NCI-H1105 (cell line): ENCODE data around the gene ACAT2.
A peak's percentile ranks its signal among the peaks of the same experiment; 100 is the strongest.
"Not testable (repeated sequence)": the region's sequence is repeated elsewhere in the genome, so short reads cannot be mapped to it uniquely, and the experiment has no call there.

Experiments used
- DNase-seq: peaks from one replicate; lab custom pipeline; 2025; lab: John Stamatoyannopoulos, UW

Gene ACAT2

DNA sequence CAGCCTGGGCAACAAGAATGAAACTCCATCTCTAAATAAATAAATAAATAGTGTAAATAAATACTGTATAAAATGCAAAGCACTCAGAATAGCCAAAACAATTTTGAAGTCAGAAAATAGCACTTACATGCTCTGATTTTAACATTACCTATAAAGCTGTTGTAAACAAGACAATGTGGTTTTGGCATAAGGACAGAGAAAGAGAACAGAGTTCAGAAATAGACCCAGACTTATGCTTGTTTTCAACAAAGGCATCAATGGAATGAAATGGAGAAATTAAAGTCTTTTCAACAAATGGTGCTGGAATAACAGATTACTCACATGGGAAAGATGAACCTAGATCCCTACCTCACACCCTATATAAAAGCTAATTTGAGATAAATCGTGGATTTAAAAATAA, 10.4 kb downstream of the ACAT2 start:
- no peak for DNase-seq

GRCh38 chr6:159777240-159777904, 15.5 kb downstream of the ACAT2 start:
- no peak for DNase-seq

GRCh38 chr6:159778131-159778530, 16.3 kb downstream of the ACAT2 start:
- DNase-seq: no peak

DNA sequence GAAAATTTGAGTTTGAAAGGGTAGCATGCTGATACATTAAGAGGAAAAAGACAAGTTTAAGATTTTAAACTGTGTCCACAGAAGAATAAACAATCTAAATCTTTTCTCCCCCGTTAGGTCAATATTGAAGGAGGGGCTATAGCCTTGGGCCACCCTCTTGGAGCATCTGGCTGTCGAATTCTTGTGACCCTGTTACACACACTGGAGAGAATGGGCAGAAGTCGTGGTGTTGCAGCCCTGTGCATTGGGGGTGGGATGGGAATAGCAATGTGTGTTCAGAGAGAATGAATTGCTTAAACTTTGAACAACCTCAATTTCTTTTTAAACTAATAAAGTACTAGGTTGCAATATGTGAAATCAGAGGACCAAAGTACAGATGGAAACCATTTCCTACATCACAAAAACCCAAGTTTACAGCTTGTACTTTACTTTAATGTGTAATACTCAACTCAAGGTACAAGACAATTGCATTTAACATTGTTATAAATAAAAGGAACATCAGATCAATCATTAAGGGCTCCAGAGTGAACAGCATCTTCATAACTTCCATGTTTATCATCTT, 16.8 kb downstream of the ACAT2 start:
- no peak for DNase-seq

- DNase-seq: no peak
Observed at GRCh38 chr6:159788276-159788675, 26.4 kb downstream of the ACAT2 start.

DNA sequence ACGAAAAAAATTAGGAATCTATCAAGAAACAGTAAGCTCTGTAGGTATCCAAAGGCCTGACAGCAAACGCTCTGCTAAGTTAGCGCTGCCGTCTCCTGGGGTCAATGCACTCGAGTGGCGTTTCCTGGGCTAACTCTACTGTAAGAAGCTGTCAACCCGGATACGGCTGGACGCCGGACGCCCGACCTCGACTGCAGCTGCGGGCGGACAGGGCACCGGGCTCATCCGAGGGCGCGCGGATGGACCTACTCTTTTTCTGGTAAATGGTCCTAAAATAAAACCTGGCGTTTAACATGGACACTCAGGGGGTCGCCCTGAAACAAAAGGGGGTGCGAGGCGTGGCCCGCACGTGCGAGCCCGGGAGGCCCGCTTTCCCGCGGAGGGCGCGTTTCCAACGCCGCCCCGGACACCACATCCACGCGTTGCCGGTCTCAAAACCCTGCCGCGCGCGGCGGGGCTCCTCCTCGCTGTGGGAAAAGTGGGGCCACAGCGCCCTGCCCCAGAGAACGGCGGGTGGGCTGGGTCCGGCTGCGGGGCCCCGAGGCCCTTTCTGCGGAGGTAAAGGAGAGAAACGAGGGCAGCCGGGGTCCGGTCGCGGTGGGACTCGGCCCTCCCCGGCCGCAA, 27.0 kb downstream of the ACAT2 start:
- DNase-seq: no peak

GRCh38 chr6:159789377-159790148, 27.7 kb downstream of the ACAT2 start, which contains the start of gene TCP1:
TCP1 (minus strand) TSS chr6:159789602; CDS start chr6:159789468, 134 bp downstream.
- peak; percentile 100 for DNase-seq

GRCh38 chr6:159790149-159790955, 28.5 kb downstream of the ACAT2 start, which contains the start of gene MRPL18:
MRPL18 (plus strand) TSS chr6:159790467; CDS start chr6:159790588, 121 bp downstream.
- DNase-seq: peak; percentile 100

GRCh38 chr6:159790956-159791598, 29.2 kb downstream of the ACAT2 start:
- DNase-seq: no peak

- DNase-seq: not testable (repeated sequence)
Observed at GRCh38 chr6:159794976-159795375, 33.1 kb downstream of the ACAT2 start.

DNA sequence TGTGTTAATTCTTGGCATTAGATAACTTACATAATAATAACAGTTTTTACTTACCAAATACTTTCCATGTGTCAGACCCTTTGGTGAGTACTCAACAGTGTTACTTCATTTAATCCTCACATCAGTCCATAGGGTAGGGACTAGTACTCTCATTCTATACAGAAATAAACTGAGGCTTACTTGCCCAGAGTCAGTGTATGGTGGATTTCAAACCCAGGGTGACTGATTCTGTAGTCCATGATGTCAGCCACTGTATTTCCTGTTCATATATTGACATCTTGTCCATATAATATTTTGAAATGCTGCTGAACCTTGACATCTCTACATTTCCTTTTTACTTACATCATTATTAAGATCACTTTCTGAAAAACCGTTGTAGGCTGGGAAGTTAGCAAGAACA, 35.7 kb downstream of the ACAT2 start:
- no peak for DNase-seq

- no peak for DNase-seq
Observed at GRCh38 chr6:159800141-159800865, 38.5 kb downstream of the ACAT2 start, which contains the start of gene PNLDC1. PNLDC1 (plus strand) TSS chr6:159800276; CDS start chr6:159800308, 32 bp downstream.

GRCh38 chr6:159801935-159802334, 40.1 kb downstream of the ACAT2 start:
- DNase-seq: no peak

- DNase-seq: no peak
Observed at GRCh38 chr6:159804504-159804903, 42.7 kb downstream of the ACAT2 start.

GRCh38 chr6:159805440-159806020, 43.7 kb downstream of the ACAT2 start:
- no peak for DNase-seq

- DNase-seq: no peak
Observed at GRCh38 chr6:159806021-159806458, 44.2 kb downstream of the ACAT2 start.

- DNase-seq: no peak
Observed at GRCh38 chr6:159807150-159807858, 45.5 kb downstream of the ACAT2 start.

- DNase-seq: no peak
Observed at GRCh38 chr6:159808647-159809046, 46.8 kb downstream of the ACAT2 start.

DNA sequence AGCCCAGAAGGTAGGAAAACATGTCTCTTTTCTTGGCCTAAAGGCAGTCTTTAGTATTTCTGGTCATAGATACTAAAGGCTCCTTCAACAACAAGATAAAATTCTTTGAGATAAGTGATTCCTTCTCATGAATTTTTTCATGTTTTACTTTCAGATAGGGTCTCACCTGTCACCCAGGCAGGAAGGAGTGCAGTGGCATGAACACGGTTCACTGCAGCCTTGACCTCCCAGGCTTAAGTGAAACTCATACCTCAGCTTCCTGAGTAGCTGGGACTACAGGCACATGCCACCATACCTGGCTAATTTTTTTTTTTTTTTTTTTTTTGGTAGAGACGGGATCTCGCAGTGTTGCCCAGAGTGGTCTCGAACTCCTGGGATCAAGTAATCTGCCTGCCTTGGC, 47.3 kb downstream of the ACAT2 start:
- no peak for DNase-seq
